HCT116 (cell line): ENCODE data around the gene EPHA4. TPM values are rescaled to one million over a fixed set of nuclear protein-coding genes. Genes with fewer than 3 reads are reported as not detected.

Experiments used
- ATAC-seq: fragments of 200-7000 bp; cut with Tn5 transposase; 2 replicates; pipeline ENCODE4 v1.9.1; 2020; ENCODE audit warnings: mild to moderate bottlenecking, moderate library complexity
- BruUV-seq: library from RNA; stranded (reverse); fragments of 400-500 nt; replicated peaks from 2 replicates; lab custom pipeline; 2021; lab: Mats Ljungman, UMichigan
- CTCF ChIA-PET: fragments of 300-600 bp; sonication (Branson Sonifier 250); formaldehyde crosslinking; loops from one replicate; lab custom pipeline; 2021; ENCODE audit warnings: antibody characterized with exemption; lab: Charles Lee
- POLR2A ChIA-PET: fragments of 300-600, 350-600 bp; sonication (Branson Sonifier 250); formaldehyde crosslinking; loops from one replicate; lab custom pipeline; 2021; ENCODE audit warnings: antibody characterized with exemption; lab: Charles Lee
- RAD21 ChIA-PET, 2 experiments: fragments of 300-600 bp; sonication (Branson Sonifier 250); formaldehyde crosslinking; loops; one replicate each; lab custom pipeline; 2023; ENCODE audit warnings: low total read pairs in 2 of 2; ENCODE audit not compliant: uncharacterized antibody in 2 of 2, unreplicated experiment in 2 of 2, low non-redundant PET in 1 of 2; lab: Charles Lee
- DNase-seq: peaks from one replicate; pipeline ENCODE4 v3.0.0-alpha.2; 2010; ENCODE audit warnings: low read depth, low spot score
- H2AFZ ChIP-seq: fragments of 200-600 bp; shearing (Covaris generic), sonication (generic); 2 replicates; pipeline ENCODE4 v1.6.1; 2017; ENCODE audit warnings: low read depth, mixed run types, mixed read lengths, antibody characterized with exemption, low read length; ENCODE audit not compliant: poor library complexity, severe bottlenecking
- H3K27ac ChIP-seq: 2 replicates; pipeline ENCODE4 v1.5.1; 2012; ENCODE audit warnings: low read depth, low read length
- H3K27me3 ChIP-seq: fragments of 200-600 bp; sonication (generic); 2 replicates; pipeline ENCODE4 v1.6.1; 2016; ENCODE audit warnings: mixed run types, low read length, mixed read lengths; ENCODE audit not compliant: insufficient read depth
- H3K36me3 ChIP-seq, 2 experiments: fragments of 200-500 bp in 1 of 2; fragments of 200-600 bp in 1 of 2; sonication (Bioruptor generic) in 1 of 2; sonication (generic) in 1 of 2; 2 replicates each; pipeline versions ENCODE4 v1.5.1 to v1.6.1; 2014 to 2016; ENCODE audit warnings: low read length in 2 of 2, inconsistent platforms in 1 of 2, mixed read lengths in 1 of 2, mixed run types in 1 of 2; ENCODE audit not compliant: insufficient read depth in 2 of 2, control insufficient read depth in 1 of 2
- H3K4me1 ChIP-seq, 2 experiments: fragments of 200-600 bp in 1 of 2; sonication (generic) in 1 of 2; 2 replicates each; pipeline versions ENCODE4 v1.5.1 to v1.6.1; 2012 to 2017; ENCODE audit warnings: low read length in 2 of 2, inconsistent platforms in 1 of 2, mild to moderate bottlenecking in 1 of 2, mixed read lengths in 1 of 2, mixed run types in 1 of 2, moderate library complexity in 1 of 2; ENCODE audit not compliant: insufficient read depth in 2 of 2, control insufficient read depth in 1 of 2
- H3K4me2 ChIP-seq: fragments of 200-600 bp; sonication (generic); 2 replicates; pipeline ENCODE4 v1.6.1; 2017; ENCODE audit warnings: mixed run types, low read length, mixed read lengths
- H3K4me3 ChIP-seq, 2 experiments: fragments of 200-600 bp in 1 of 2; sonication (generic) in 1 of 2; replicated peaks in 1 of 2; 2 replicates each; pipeline ENCODE4 v1.5.1; 2011 to 2016; ENCODE audit warnings: low read length in 2 of 2, control low read depth in 1 of 2, low read depth in 1 of 2, mild to moderate bottlenecking in 1 of 2, mixed read lengths in 1 of 2, mixed run types in 1 of 2
- H3K79me2 ChIP-seq: fragments of 200-600 bp; sonication (generic); 2 replicates; pipeline ENCODE4 v1.6.1; 2017; ENCODE audit warnings: mild to moderate bottlenecking, mixed run types, low read length, moderate library complexity, mixed read lengths; ENCODE audit not compliant: insufficient read depth
- H3K9ac ChIP-seq: fragments of 200-600 bp; sonication (generic); 2 replicates; pipeline ENCODE4 v1.6.1; 2016; ENCODE audit warnings: low read length, mixed read lengths
- H3K9me2 ChIP-seq: fragments of 200-600 bp; sonication (generic), shearing (Covaris generic); 2 replicates; pipeline ENCODE4 v1.6.1; 2017; ENCODE audit warnings: mixed run types, mild to moderate bottlenecking, moderate library complexity; ENCODE audit not compliant: insufficient read depth
- H3K9me3 ChIP-seq, 2 experiments: fragments of 200-500 bp in 1 of 2; fragments of 200-600 bp in 1 of 2; sonication (Bioruptor generic) in 1 of 2; sonication (generic) in 1 of 2; 2 replicates each; pipeline ENCODE4 v1.6.1; 2014 to 2017; ENCODE audit warnings: low read length in 2 of 2, mixed read lengths in 2 of 2, inconsistent platforms in 1 of 2, low read depth in 1 of 2, mild to moderate bottlenecking in 1 of 2, mixed run types in 1 of 2, moderate library complexity in 1 of 2; ENCODE audit not compliant: control insufficient read depth in 1 of 2, insufficient read depth in 1 of 2
- H4K20me1 ChIP-seq: fragments of 200-600 bp; sonication (generic), shearing (Covaris generic); 2 replicates; pipeline ENCODE4 v1.6.1; 2017; ENCODE audit warnings: mixed run types, mild to moderate bottlenecking, moderate library complexity; ENCODE audit not compliant: insufficient read depth
- CBX3 ChIP-seq: IDR thresholded peaks from 2 replicates; pipeline ENCODE4 v1.6.1; 2012; ENCODE audit warnings: low read depth
- EZH2 ChIP-seq: fragments of 200-600 bp; sonication (generic); IDR thresholded peaks from 2 replicates; pipeline ENCODE4 v1.6.1; 2017; ENCODE audit warnings: antibody characterized with exemption, mixed run types
- EZH2phosphoT487 ChIP-seq: fragments of 200-600 bp; IDR thresholded peaks from 2 replicates; pipeline ENCODE4 v1.6.1; 2018; ENCODE audit warnings: antibody characterized with exemption, borderline replicate concordance
- JUND ChIP-seq: IDR thresholded peaks from 2 replicates; pipeline ENCODE4 v1.6.1; 2012
- RAD21 ChIP-seq: IDR thresholded peaks from 2 replicates; pipeline ENCODE4 v1.6.1; 2012; ENCODE audit warnings: low read depth, mild to moderate bottlenecking
- SP1 ChIP-seq: IDR thresholded peaks from 2 replicates; pipeline ENCODE4 v1.6.1; 2012; ENCODE audit warnings: low read depth
- SRF ChIP-seq: IDR thresholded peaks from 2 replicates; pipeline ENCODE4 v1.6.1; 2012; ENCODE audit warnings: low read depth
- YY1 ChIP-seq: IDR thresholded peaks from 2 replicates; pipeline ENCODE4 v1.6.1; 2011; ENCODE audit warnings: low read length, low read depth, moderate library complexity, mild to moderate bottlenecking; ENCODE audit not compliant: insufficient replicate concordance; ENCODE audit errors: extremely low read depth
- ZFX ChIP-seq: fragments of 450-650 bp; IDR thresholded peaks from 2 replicates; pipeline ENCODE4 v1.6.1; 2017
- ZNF274 ChIP-seq: fragments of 200-500 bp; sonication (Bioruptor generic); IDR thresholded peaks from 2 replicates; pipeline ENCODE4 v1.6.1; 2014; ENCODE audit warnings: mild to moderate bottlenecking, low read depth, low read length, inconsistent platforms
- intact Hi-C: fragments of 100-400 bp; cut with micrococcal nuclease; formaldehyde crosslinking; loops from 2 replicates; pipeline ENCODE4 v1.10.0; 2022
- total RNA-seq: library from RNA; stranded (reverse); gene quantifications from one replicate; pipeline ENCODE4 v1.2.1, GENCODE V29; 2021; ENCODE audit not compliant: unreplicated experiment
- TF ChIP-seq, protein P1 (sequence below): IDR thresholded peaks from 2 replicates; pipeline ENCODE4 v1.6.1; 2012; ENCODE audit warnings: low read depth
- TF ChIP-seq, protein P2 (sequence below): IDR thresholded peaks from 2 replicates; pipeline ENCODE4 v1.6.1; 2012
- TF ChIP-seq, protein P3 (sequence below): IDR thresholded peaks from 2 replicates; pipeline ENCODE4 v1.6.1; 2011; ENCODE audit warnings: mild to moderate bottlenecking, low read length, moderate library complexity; ENCODE audit not compliant: insufficient replicate concordance; ENCODE audit errors: extremely low read depth
- TF ChIP-seq, protein P4 (sequence below), 3 experiments: fragments of 200-600 bp in 1 of 3; sonication (generic) in 1 of 3; IDR thresholded peaks in 2 of 3; conservative IDR thresholded peaks in 1 of 3; 2 replicates each; pipeline ENCODE4 v1.5.1; 2012 to 2017; ENCODE audit warnings: low read depth in 2 of 3, low read length in 2 of 3, antibody characterized with exemption in 1 of 3, borderline replicate concordance in 1 of 3, control low read depth in 1 of 3, mild to moderate bottlenecking in 1 of 3, mixed read lengths in 1 of 3, mixed run types in 1 of 3, moderate library complexity in 1 of 3; ENCODE audit not compliant: insufficient read depth in 1 of 3

Gene EPHA4
- total RNA-seq, 1 experiment from 2014 or later, result 3.5 TPM

DNA sequence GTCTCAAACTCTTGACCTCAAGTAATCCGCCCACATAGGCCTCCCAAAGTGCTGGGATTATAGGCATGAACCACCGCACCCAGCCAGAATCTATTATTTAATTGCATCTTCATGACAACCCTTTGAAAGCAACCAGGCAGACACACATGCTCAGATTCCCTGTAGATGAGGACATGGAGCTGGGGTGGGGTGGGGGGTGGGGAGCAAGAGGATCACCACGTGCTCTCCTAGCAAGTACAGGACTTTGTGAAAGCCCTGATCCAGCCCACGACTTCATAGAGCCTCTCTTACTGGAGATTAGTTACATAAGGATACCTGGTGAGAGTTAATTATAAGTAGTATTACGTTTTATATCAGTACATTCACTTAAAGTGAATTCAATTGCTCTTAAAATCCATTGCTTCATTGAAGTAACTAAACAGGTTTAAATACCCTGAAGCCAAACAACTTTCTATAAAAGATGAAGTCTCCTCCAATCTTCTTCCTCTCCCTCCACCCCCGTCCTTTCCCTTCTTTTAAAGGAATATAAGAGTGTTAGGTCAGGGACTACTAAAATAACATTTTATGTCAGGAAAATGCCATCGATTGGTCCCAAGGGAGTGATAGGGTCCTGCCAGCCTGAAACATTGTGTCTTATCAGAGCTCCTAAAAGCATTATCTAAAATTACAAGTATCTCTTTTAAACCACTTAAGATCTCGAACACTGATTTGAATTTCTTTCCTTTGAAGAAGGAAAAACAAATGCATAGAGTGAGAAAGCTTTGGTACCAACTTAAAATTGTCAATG is 123.9 kb downstream of the EPHA4 start:
- H3K27me3 ChIP-seq, result no peaks in the 10 kb centered on the region
- no peak overlapping the region for H3K9ac ChIP-seq
- no peak overlapping the region for H2AFZ ChIP-seq
- H3K79me2 ChIP-seq, result no peaks in the 10 kb centered on the region
- H3K4me1 ChIP-seq, result peaks cover 2 to 14% of the 10 kb centered on the region in 2 experiments; a peak in 2 of 4 replicates
- no peak overlapping the region for H3K27ac ChIP-seq
- H3K9me2 ChIP-seq, result no peaks in the 10 kb centered on the region
- no peaks in the 10 kb centered on the region for H4K20me1 ChIP-seq
- CTCF ChIA-PET, result no interaction called here
- ATAC-seq (no peak), DNase-seq (no peak)
- POLR2A ChIA-PET, result no interaction called here
- TF ChIP-seq RAD21, result no peak
- no peak for TF ChIP-seq ZNF274
- TF ChIP-seq CBX3, result no peak
- no peak for TF ChIP-seq EZH2phosphoT487
- TF ChIP-seq SP1, result no peak
- TF ChIP-seq, protein P1, sequence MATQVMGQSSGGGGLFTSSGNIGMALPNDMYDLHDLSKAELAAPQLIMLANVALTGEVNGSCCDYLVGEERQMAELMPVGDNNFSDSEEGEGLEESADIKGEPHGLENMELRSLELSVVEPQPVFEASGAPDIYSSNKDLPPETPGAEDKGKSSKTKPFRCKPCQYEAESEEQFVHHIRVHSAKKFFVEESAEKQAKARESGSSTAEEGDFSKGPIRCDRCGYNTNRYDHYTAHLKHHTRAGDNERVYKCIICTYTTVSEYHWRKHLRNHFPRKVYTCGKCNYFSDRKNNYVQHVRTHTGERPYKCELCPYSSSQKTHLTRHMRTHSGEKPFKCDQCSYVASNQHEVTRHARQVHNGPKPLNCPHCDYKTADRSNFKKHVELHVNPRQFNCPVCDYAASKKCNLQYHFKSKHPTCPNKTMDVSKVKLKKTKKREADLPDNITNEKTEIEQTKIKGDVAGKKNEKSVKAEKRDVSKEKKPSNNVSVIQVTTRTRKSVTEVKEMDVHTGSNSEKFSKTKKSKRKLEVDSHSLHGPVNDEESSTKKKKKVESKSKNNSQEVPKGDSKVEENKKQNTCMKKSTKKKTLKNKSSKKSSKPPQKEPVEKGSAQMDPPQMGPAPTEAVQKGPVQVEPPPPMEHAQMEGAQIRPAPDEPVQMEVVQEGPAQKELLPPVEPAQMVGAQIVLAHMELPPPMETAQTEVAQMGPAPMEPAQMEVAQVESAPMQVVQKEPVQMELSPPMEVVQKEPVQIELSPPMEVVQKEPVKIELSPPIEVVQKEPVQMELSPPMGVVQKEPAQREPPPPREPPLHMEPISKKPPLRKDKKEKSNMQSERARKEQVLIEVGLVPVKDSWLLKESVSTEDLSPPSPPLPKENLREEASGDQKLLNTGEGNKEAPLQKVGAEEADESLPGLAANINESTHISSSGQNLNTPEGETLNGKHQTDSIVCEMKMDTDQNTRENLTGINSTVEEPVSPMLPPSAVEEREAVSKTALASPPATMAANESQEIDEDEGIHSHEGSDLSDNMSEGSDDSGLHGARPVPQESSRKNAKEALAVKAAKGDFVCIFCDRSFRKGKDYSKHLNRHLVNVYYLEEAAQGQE, result no peak
- TF ChIP-seq, protein P2, sequence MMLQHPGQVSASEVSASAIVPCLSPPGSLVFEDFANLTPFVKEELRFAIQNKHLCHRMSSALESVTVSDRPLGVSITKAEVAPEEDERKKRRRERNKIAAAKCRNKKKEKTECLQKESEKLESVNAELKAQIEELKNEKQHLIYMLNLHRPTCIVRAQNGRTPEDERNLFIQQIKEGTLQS, result no peak
- TF ChIP-seq JUND, result no peak
- TF ChIP-seq, protein P3, sequence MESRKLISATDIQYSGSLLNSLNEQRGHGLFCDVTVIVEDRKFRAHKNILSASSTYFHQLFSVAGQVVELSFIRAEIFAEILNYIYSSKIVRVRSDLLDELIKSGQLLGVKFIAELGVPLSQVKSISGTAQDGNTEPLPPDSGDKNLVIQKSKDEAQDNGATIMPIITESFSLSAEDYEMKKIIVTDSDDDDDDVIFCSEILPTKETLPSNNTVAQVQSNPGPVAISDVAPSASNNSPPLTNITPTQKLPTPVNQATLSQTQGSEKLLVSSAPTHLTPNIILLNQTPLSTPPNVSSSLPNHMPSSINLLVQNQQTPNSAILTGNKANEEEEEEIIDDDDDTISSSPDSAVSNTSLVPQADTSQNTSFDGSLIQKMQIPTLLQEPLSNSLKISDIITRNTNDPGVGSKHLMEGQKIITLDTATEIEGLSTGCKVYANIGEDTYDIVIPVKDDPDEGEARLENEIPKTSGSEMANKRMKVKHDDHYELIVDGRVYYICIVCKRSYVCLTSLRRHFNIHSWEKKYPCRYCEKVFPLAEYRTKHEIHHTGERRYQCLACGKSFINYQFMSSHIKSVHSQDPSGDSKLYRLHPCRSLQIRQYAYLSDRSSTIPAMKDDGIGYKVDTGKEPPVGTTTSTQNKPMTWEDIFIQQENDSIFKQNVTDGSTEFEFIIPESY, result no peak
- no peak for TF ChIP-seq SRF
- no peak for TF ChIP-seq EZH2
- TF ChIP-seq YY1, result no peak
- no peak for TF ChIP-seq ZFX
- TF ChIP-seq, protein P4, sequence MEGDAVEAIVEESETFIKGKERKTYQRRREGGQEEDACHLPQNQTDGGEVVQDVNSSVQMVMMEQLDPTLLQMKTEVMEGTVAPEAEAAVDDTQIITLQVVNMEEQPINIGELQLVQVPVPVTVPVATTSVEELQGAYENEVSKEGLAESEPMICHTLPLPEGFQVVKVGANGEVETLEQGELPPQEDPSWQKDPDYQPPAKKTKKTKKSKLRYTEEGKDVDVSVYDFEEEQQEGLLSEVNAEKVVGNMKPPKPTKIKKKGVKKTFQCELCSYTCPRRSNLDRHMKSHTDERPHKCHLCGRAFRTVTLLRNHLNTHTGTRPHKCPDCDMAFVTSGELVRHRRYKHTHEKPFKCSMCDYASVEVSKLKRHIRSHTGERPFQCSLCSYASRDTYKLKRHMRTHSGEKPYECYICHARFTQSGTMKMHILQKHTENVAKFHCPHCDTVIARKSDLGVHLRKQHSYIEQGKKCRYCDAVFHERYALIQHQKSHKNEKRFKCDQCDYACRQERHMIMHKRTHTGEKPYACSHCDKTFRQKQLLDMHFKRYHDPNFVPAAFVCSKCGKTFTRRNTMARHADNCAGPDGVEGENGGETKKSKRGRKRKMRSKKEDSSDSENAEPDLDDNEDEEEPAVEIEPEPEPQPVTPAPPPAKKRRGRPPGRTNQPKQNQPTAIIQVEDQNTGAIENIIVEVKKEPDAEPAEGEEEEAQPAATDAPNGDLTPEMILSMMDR (IDR thresholded peaks at IDR 0.05 in 2 of 3, conservative IDR thresholded peaks at IDR 0.05 in 1 of 3; ENCODE audit: borderline replicate concordance in 1 of 3, insufficient read depth in 1 of 3, low read depth in 2 of 3, low read length in 2 of 3), result no peak
- H3K9me3 ChIP-seq, result no peaks in the 10 kb centered on the region
- intact Hi-C loops, result no loop called here
- H3K4me2 ChIP-seq, result no peak overlapping the region
- no TSS peak for BruUV-seq
- H3K36me3 ChIP-seq, result no peaks in the 10 kb centered on the region
- no peak overlapping the region for H3K4me3 ChIP-seq
- RAD21 ChIA-PET, result no interaction called here
